SK-N-SH treated with all-trans-retinoic acid at 6 μM for 48 hours (cell line): ENCODE measurements around the gene MCTP2.

Source experiments
- ESRRG ChIP-seq: fragments of 250-450 bp; sonication (Bioruptor Pico); IDR thresholded peaks from 2 replicates; pipeline ENCODE4 v1.6.1; 2021; ENCODE audit warnings: mild to moderate bottlenecking
- GLIS3 ChIP-seq: fragments of 250-450 bp; sonication (Bioruptor Pico); IDR thresholded peaks from 2 replicates; pipeline ENCODE4 v1.5.0; 2020; ENCODE audit warnings: mild to moderate bottlenecking, moderate library complexity
- ZC3H10 ChIP-seq: fragments of 250-450 bp; sonication (Bioruptor Pico); IDR thresholded peaks from 2 replicates; pipeline ENCODE4 v1.5.1; 2021; ENCODE audit warnings: mild to moderate bottlenecking, moderate library complexity
- ZFP30 ChIP-seq: fragments of 450-650 bp; formaldehyde crosslinking; IDR thresholded peaks from 2 replicates; pipeline ENCODE4 v1.5.0; 2022; ENCODE audit warnings: mild to moderate bottlenecking, moderate library complexity
- ZNF565 ChIP-seq: fragments of 450-650 bp; formaldehyde crosslinking; conservative IDR thresholded peaks from 2 replicates; pipeline ENCODE4 v1.5.0; 2020; ENCODE audit warnings: low read depth, mild to moderate bottlenecking, moderate library complexity
- TF ChIP-seq, protein P1 (sequence below): fragments of 250-450 bp; sonication (Bioruptor Pico); IDR thresholded peaks from 2 replicates; pipeline ENCODE4 v1.8.0; 2021; ENCODE audit warnings: low read depth, mild to moderate bottlenecking, moderate library complexity, borderline replicate concordance

DNA sequence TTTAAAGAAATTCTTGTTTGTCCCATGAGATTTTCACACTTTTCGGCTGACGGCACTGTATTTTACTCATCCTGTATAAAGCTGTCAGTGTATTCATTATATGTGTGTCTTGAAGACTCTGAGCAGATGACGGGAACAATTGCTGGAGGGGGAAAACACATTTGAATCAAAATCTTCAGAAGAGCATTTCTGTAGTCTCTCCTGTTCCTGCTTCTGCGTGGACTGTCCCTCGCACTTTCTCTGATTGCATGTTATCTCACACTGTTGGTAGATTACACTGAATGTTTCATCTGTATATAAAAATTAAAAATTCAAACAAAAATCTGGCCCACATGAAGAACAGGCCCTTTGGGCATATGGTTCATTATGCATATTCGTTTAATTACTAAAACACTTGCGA, 184.9 kb downstream of the MCTP2 start:
- TF ChIP-seq GLIS3 (no peak), ESRRG (no peak), ZFP30 (CRISPR knock-in tag) (no peak), ZC3H10 (CRISPR knock-in tag) (no peak), ZNF565 (CRISPR knock-in tag) (no peak)
- TF ChIP-seq, protein P1, sequence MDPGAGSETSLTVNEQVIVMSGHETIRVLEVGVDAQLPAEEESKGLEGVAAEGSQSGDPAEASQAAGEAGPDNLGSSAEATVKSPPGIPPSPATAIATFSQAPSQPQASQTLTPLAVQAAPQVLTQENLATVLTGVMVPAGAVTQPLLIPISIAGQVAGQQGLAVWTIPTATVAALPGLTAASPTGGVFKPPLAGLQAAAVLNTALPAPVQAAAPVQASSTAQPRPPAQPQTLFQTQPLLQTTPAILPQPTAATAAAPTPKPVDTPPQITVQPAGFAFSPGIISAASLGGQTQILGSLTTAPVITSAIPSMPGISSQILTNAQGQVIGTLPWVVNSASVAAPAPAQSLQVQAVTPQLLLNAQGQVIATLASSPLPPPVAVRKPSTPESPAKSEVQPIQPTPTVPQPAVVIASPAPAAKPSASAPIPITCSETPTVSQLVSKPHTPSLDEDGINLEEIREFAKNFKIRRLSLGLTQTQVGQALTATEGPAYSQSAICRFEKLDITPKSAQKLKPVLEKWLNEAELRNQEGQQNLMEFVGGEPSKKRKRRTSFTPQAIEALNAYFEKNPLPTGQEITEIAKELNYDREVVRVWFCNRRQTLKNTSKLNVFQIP (CRISPR knock-in tag), result no peak
